Fibroblast of lung (primary cell): ENCODE results near the gene ATP1B1. TPM values are rescaled to one million over a fixed set of nuclear protein-coding genes. Genes with fewer than 3 reads are reported as not detected.

Experiments
- DNase-seq, 2 donors: peaks; one replicate each; pipeline versions ENCODE4 v3.0.0 to v3.0.0-alpha.2; 2010; ENCODE audit warnings: low read depth in 2 of 2
- H2AFZ ChIP-seq: 2 replicates; pipeline ENCODE4 v1.5.1; 2012; ENCODE audit warnings: low read length, control low read depth, inconsistent platforms
- H3K27ac ChIP-seq: 2 replicates; pipeline ENCODE4 v1.5.1; 2011; ENCODE audit warnings: low read length, control low read depth; ENCODE audit not compliant: insufficient read depth
- H3K27me3 ChIP-seq: 2 replicates; pipeline ENCODE4 v1.5.1; 2011; ENCODE audit warnings: mild to moderate bottlenecking, low read length; ENCODE audit not compliant: control insufficient read depth, insufficient read depth
- H3K36me3 ChIP-seq: 2 replicates; pipeline ENCODE4 v1.5.1; 2011; ENCODE audit warnings: low read length; ENCODE audit not compliant: control insufficient read depth, insufficient read depth
- H3K4me1 ChIP-seq: 2 replicates; pipeline ENCODE4 v1.5.1; 2011; ENCODE audit warnings: low read length; ENCODE audit not compliant: control insufficient read depth, insufficient read depth; ENCODE audit errors: extremely low read depth
- H3K4me2 ChIP-seq: 2 replicates; pipeline ENCODE4 v1.5.1; 2011; ENCODE audit warnings: low read length, control low read depth; ENCODE audit not compliant: insufficient read depth; ENCODE audit errors: extremely low read depth
- H3K4me3 ChIP-seq, 4 experiments: fragments of 200-600 bp in 1 of 4; sonication (generic) in 1 of 4; replicated peaks in 1 of 4; 2 replicates each; pipeline ENCODE4 v1.5.1; 2011 to 2016; ENCODE audit warnings: low read length in 4 of 4, low read depth in 3 of 4, mild to moderate bottlenecking in 3 of 4, control low read depth in 2 of 4, inconsistent platforms in 1 of 4, mixed read lengths in 1 of 4; ENCODE audit not compliant: insufficient read depth in 1 of 4; ENCODE audit errors: control extremely low read depth in 1 of 4
- H3K79me2 ChIP-seq: 2 replicates; pipeline ENCODE4 v1.5.1; 2012; ENCODE audit warnings: mild to moderate bottlenecking, low read length, inconsistent platforms; ENCODE audit not compliant: control insufficient read depth, insufficient read depth
- H3K9ac ChIP-seq: 2 replicates; pipeline ENCODE4 v1.5.1; 2011; ENCODE audit warnings: mild to moderate bottlenecking, low read length, control low read depth; ENCODE audit not compliant: insufficient read depth
- H3K9me3 ChIP-seq: 2 replicates; pipeline ENCODE4 v1.5.1; 2012; ENCODE audit warnings: low read depth, low read length; ENCODE audit not compliant: control insufficient read depth, insufficient read depth
- H4K20me1 ChIP-seq: 2 replicates; pipeline ENCODE4 v1.5.1; 2011; ENCODE audit warnings: low read length; ENCODE audit not compliant: control insufficient read depth, insufficient read depth; ENCODE audit errors: extremely low read depth
- CTCF ChIP-seq, 2 donors: IDR thresholded peaks in 1 of 2; conservative IDR thresholded peaks in 1 of 2; 1 replicate in 1 of 2; 2 replicates in 1 of 2; pipeline ENCODE4 v1.5.1; 2011 to 2012; ENCODE audit warnings: low read length in 2 of 2, control low read depth in 1 of 2, inconsistent platforms in 1 of 2, low read depth in 1 of 2, mild to moderate bottlenecking in 1 of 2
- EZH2 ChIP-seq: IDR thresholded peaks from 2 replicates; pipeline ENCODE4 v1.5.1; 2012; ENCODE audit warnings: low read length, control low read depth, mild to moderate bottlenecking; ENCODE audit errors: missing control alignments
- polyA plus RNA-seq, 2 donors: library from polyadenylated mRNA; depleted of rRNA in 1 of 2; stranded (reverse) in 1 of 2; unstranded in 1 of 2; fragments of >200 nt; gene quantifications; 2 replicates each; pipeline ENCODE4 v1.2.1, GENCODE V29; 2011 to 2012; ENCODE audit warnings: missing spikeins in 1 of 2
- total RNA-seq: library from RNA; depleted of rRNA; stranded (reverse); fragments of >200 nt; gene quantifications from 2 replicates; pipeline ENCODE4 v1.2.1, GENCODE V29; 2014

The ATP1B1 gene
- total and polyA plus RNA-seq, 2 donors (not counting 1 experiment from before 2014, with no cell fraction given): 21.1 to 37.9 TPM

GRCh38 chr1:169130683-169131082 lies 24.2 kb downstream of the ATP1B1 start:
- Histone ChIP-seq H3K9me3 (no peaks in the 10 kb centered on the region), H3K27me3 (no peaks in the 10 kb centered on the region), H3K36me3 (peaks cover 3% of the 10 kb centered on the region), H3K79me2 (no peaks in the 10 kb centered on the region), H4K20me1 (no peaks in the 10 kb centered on the region), H2AFZ (no peak overlapping the region), H3K4me2 (no peak overlapping the region), H3K27ac (no peak overlapping the region), H3K4me1 (no peaks in the 10 kb centered on the region), H3K9ac (no peak overlapping the region), H3K4me3 (no peak overlapping the region)
- no peak for DNase-seq
- TF ChIP-seq EZH2 (no peak), CTCF (conservative IDR thresholded peaks at IDR 0.05 in 1 of 2, IDR thresholded peaks at IDR 0.05 in 1 of 2; ENCODE audit: low read depth in 1 of 2, low read length in 2 of 2) (no peak)

DNA sequence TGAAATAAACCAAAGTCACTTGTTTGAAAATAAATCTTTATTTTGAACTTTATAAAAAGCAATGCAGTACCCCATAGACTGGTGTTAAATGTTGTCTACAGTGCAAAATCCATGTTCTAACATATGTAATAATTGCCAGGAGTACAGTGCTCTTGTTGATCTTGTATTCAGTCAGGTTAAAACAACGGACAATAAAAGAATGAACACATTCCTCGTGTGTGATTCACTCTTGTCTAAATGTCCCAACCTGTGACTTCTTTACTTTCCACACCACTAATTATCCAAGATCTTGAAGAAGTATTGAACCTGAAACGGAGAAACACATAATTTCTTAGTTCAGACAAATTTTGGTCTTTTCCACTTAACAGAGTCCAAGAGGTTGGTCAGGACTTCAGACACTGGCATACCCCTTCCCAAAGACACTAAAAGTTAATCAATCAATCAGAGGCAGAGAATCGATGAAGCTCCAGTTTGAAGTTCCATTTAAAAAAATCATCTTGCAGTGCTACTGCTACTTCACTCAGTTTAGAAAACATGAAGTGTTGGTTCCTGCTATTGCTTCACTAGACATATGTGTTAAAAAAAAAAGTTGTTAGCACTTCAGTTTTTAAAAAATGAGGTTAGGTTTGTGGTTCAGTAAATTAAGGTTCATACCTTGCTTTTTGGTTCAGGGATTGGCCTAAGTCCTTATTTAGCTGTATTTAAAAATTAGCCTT lies 26.2 kb downstream of the ATP1B1 start:
- Histone ChIP-seq H3K4me3 (no peak overlapping the region), H3K27me3 (no peaks in the 10 kb centered on the region), H3K36me3 (peaks cover 3% of the 10 kb centered on the region), H3K4me1 (no peaks in the 10 kb centered on the region), H3K9me3 (no peaks in the 10 kb centered on the region), H3K9ac (no peak overlapping the region), H3K79me2 (no peaks in the 10 kb centered on the region), H3K27ac (no peak overlapping the region), H2AFZ (no peak overlapping the region), H4K20me1 (no peaks in the 10 kb centered on the region), H3K4me2 (no peak overlapping the region)
- TF ChIP-seq EZH2: no peak
- TF ChIP-seq CTCF (conservative IDR thresholded peaks at IDR 0.05 in 1 of 2, IDR thresholded peaks at IDR 0.05 in 1 of 2; ENCODE audit: low read depth in 1 of 2, low read length in 2 of 2): no peak
- peak in 1 of 2 donors; percentile 45 for DNase-seq

DNA sequence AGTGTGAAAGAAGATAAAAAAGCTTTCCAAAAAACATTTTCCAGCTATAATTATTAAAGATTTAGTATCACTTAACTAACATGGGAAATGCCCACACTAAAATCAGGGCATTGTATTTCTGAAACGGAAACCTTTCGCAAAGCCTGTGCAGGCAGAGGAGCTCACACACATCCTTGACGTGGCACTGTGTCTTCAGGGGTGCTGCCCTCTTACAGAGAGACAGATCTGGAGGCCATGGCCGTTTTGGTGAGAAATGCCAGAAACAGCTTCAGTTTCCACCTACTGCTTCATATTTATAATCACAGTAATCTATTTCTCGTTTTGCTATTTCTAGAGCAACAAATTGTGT lies 26.7 kb downstream of the ATP1B1 start:
- Histone ChIP-seq H3K36me3 (peaks cover 3% of the 10 kb centered on the region), H3K79me2 (no peaks in the 10 kb centered on the region), H4K20me1 (no peaks in the 10 kb centered on the region), H3K9me3 (no peaks in the 10 kb centered on the region), H3K4me2 (no peak overlapping the region), H3K9ac (no peak overlapping the region), H3K4me1 (no peaks in the 10 kb centered on the region), H3K27ac (no peak overlapping the region), H2AFZ (no peak overlapping the region), H3K4me3 (no peak overlapping the region), H3K27me3 (no peaks in the 10 kb centered on the region)
- TF ChIP-seq CTCF (conservative IDR thresholded peaks at IDR 0.05 in 1 of 2, IDR thresholded peaks at IDR 0.05 in 1 of 2; ENCODE audit: low read depth in 1 of 2, low read length in 2 of 2) (no peak), EZH2 (no peak)
- DNase-seq: no peak
